ENCODE measurements around the gene LRATD1. TPM values are rescaled to one million over a fixed set of nuclear protein-coding genes. Genes with fewer than 3 reads are reported as not detected.

The LRATD1 gene
- total and polyA plus RNA-seq, 2 donors (not counting 3 experiments of a cell fraction or from before 2014, with no cell fraction given), result not detected

GRCh38 chr2:14661163-14661562 lies 28.6 kb downstream of the LRATD1 start:
- TF ChIP-seq POLR2A (IDR thresholded peaks at IDR 0.05; ENCODE audit: low read depth, low read length), result no peak
- TF ChIP-seq MAX (IDR thresholded peaks at IDR 0.05; ENCODE audit: insufficient read depth, insufficient read length), result no peak
- no peak for TF ChIP-seq MYC (IDR thresholded peaks at IDR 0.05; ENCODE audit: low read depth, low read length)
- no peak for TF ChIP-seq FOS (IDR thresholded peaks at IDR 0.05; ENCODE audit: borderline replicate concordance, insufficient read depth, low read length)
- TF ChIP-seq POLR2AphosphoS5 (IDR thresholded peaks at IDR 0.05; ENCODE audit: insufficient read depth, low read depth, low read length), result no peak
- intact Hi-C loops (cut with micrococcal nuclease), result no loop called here

GRCh38 chr2:14673351-14673875 lies 40.9 kb downstream of the LRATD1 start:
- H3K4me3 ChIP-seq (replicated peaks in 1 of 3; ENCODE audit: insufficient read depth in 1 of 3, low read depth in 1 of 3, low read length in 3 of 3), result no peak overlapping the region
- BruUV-seq (replicated peaks), result no TSS peak
- TF ChIP-seq POLR2AphosphoS5 (IDR thresholded peaks at IDR 0.05; ENCODE audit: insufficient read depth, low read depth, low read length), result no peak
- no peak for TF ChIP-seq JUN (IDR thresholded peaks at IDR 0.05; ENCODE audit: borderline replicate concordance, insufficient read depth, insufficient read length, low read depth)
- TF ChIP-seq FOS (IDR thresholded peaks at IDR 0.05; ENCODE audit: borderline replicate concordance, insufficient read depth, low read length), result no peak
- TF ChIP-seq MYC (IDR thresholded peaks at IDR 0.05; ENCODE audit: low read depth, low read length), result no peak
- TF ChIP-seq GATA2 (IDR thresholded peaks at IDR 0.05; ENCODE audit: insufficient read depth, insufficient read length, low read depth, low read length), result no peak
- TF ChIP-seq POLR2A (IDR thresholded peaks at IDR 0.05; ENCODE audit: low read depth, low read length), result no peak
- TF ChIP-seq MAX (IDR thresholded peaks at IDR 0.05; ENCODE audit: insufficient read depth, insufficient read length), result no peak
- TF ChIP-seq CTCF (IDR thresholded peaks at IDR 0.05; ENCODE audit: extremely low read depth in 1 of 2, insufficient read depth in 1 of 2, low read depth in 1 of 2, low read length in 2 of 2), result no peak
- no peak for TF ChIP-seq EZH2 (IDR thresholded peaks at IDR 0.05; ENCODE audit: borderline replicate concordance, low read depth, low read length, severe bottlenecking)
- DNase-seq (ENCODE audit: low read depth, low spot score) (no peak), FAIRE-seq (no peak)
- no peaks in the 10 kb centered on the region for H3K4me1 ChIP-seq (ENCODE audit: control insufficient read depth, extremely low read depth, insufficient read depth, low read length)
- H3K9ac ChIP-seq (replicated peaks; ENCODE audit: extremely low read depth, insufficient read depth, low read length), result no peak overlapping the region
- H3K9me3 ChIP-seq (replicated peaks; ENCODE audit: control insufficient read depth, insufficient read depth, low read length), result peaks cover 2% of the 10 kb centered on the region
- no peaks in the 10 kb centered on the region for H3K79me2 ChIP-seq (ENCODE audit: control insufficient read depth, insufficient read depth, low read length)
- no peaks in the 10 kb centered on the region for H3K9me1 ChIP-seq (replicated peaks; ENCODE audit: control insufficient read depth, extremely low read depth, insufficient read depth, low read length)
- CTCF ChIA-PET, result no interaction called here
- H4K20me1 ChIP-seq (replicated peaks; ENCODE audit: control insufficient read depth, extremely low read depth, insufficient read depth, low read length), result no peaks in the 10 kb centered on the region
- H3K36me3 ChIP-seq (ENCODE audit: control insufficient read depth in 2 of 2, extremely low read depth in 1 of 2, insufficient read depth in 2 of 2, low read length in 2 of 2), result no peaks in the 10 kb centered on the region
- H3K27ac ChIP-seq (ENCODE audit: insufficient read depth, low read depth, low read length), result no peak overlapping the region
- H2AFZ ChIP-seq (ENCODE audit: low read depth, low read length), result no peak overlapping the region
- dilution Hi-C loops (cut with MboI; ENCODE audit: extremely low pct_ligation_motif_present, low sequenced_read_pairs) (no loop called here), intact Hi-C loops (cut with micrococcal nuclease) (no loop called here)
- no peak overlapping the region for H3K4me2 ChIP-seq (ENCODE audit: insufficient read depth, low read length)
- no peaks in the 10 kb centered on the region for H3K27me3 ChIP-seq (ENCODE audit: control insufficient read depth in 2 of 2, insufficient read depth in 2 of 2, low read length in 2 of 2)
- POLR2A ChIA-PET, result no interaction called here

More at GRCh38 chr2:14661163-14661562, 28.6 kb downstream of the LRATD1 start:
- H3K4me1 ChIP-seq (ENCODE audit: control insufficient read depth, extremely low read depth, insufficient read depth, low read length), result no peaks in the 10 kb centered on the region
- CTCF ChIA-PET, result no interaction called here
- no peaks in the 10 kb centered on the region for H3K79me2 ChIP-seq (ENCODE audit: control insufficient read depth, insufficient read depth, low read length)
- no peak overlapping the region for H2AFZ ChIP-seq (ENCODE audit: low read depth, low read length)
- no peak overlapping the region for H3K4me2 ChIP-seq (ENCODE audit: insufficient read depth, low read length)
- no TSS peak for BruUV-seq (replicated peaks)
- H3K9me1 ChIP-seq (replicated peaks; ENCODE audit: control insufficient read depth, extremely low read depth, insufficient read depth, low read length), result no peaks in the 10 kb centered on the region
- POLR2A ChIA-PET, result no interaction called here
- H3K4me3 ChIP-seq (replicated peaks in 1 of 3; ENCODE audit: insufficient read depth in 1 of 3, low read depth in 1 of 3, low read length in 3 of 3), result no peak overlapping the region
- no peaks in the 10 kb centered on the region for H3K9me3 ChIP-seq (replicated peaks; ENCODE audit: control insufficient read depth, insufficient read depth, low read length)
- H3K27me3 ChIP-seq (ENCODE audit: control insufficient read depth in 2 of 2, insufficient read depth in 2 of 2, low read length in 2 of 2), result no peaks in the 10 kb centered on the region
- dilution Hi-C loops (cut with MboI; ENCODE audit: extremely low pct_ligation_motif_present, low sequenced_read_pairs), result no loop called here
- H3K36me3 ChIP-seq (ENCODE audit: control insufficient read depth in 2 of 2, extremely low read depth in 1 of 2, insufficient read depth in 2 of 2, low read length in 2 of 2), result no peaks in the 10 kb centered on the region
- no peaks in the 10 kb centered on the region for H4K20me1 ChIP-seq (replicated peaks; ENCODE audit: control insufficient read depth, extremely low read depth, insufficient read depth, low read length)
- no peak overlapping the region for H3K27ac ChIP-seq (ENCODE audit: insufficient read depth, low read depth, low read length)
- no peak for FAIRE-seq
- no peak overlapping the region for H3K9ac ChIP-seq (replicated peaks; ENCODE audit: extremely low read depth, insufficient read depth, low read length)
- no peak for DNase-seq (ENCODE audit: low read depth, low spot score)

All from endothelial cell of umbilical vein (primary cell).